ENCODE measurements around the gene CARTPT.

The CARTPT gene

GRCh38 chr5:71719063-71719964 lies at the start of gene CARTPT:
Gene CARTPT (plus strand): TSS chr5:71719275. CDS start chr5:71719294, 19 bp downstream.
- no peak for DNase-seq

- DNase-seq: no peak
Measured at GRCh38 chr5:71677977-71678376, 41.1 kb upstream of the CARTPT start.

- no peak for DNase-seq
Measured at GRCh38 chr5:71679714-71680113, 39.4 kb upstream of the CARTPT start.

- DNase-seq: no peak
Measured at GRCh38 chr5:71680510-71680909, 38.6 kb upstream of the CARTPT start.

GRCh38 chr5:71681296-71681695 lies 37.8 kb upstream of the CARTPT start:
- no peak for DNase-seq

GRCh38 chr5:71684309-71684708 lies 34.8 kb upstream of the CARTPT start:
- no peak for DNase-seq

- no peak for DNase-seq
Measured at GRCh38 chr5:71693828-71694427, 25.1 kb upstream of the CARTPT start.

GRCh38 chr5:71695071-71695470 lies 24.0 kb upstream of the CARTPT start:
- no peak for DNase-seq

- no peak for DNase-seq
Measured at GRCh38 chr5:71695595-71695994, 23.5 kb upstream of the CARTPT start.

- no peak for DNase-seq
Measured at GRCh38 chr5:71697967-71698366, 21.1 kb upstream of the CARTPT start.

- DNase-seq: no peak
Measured at GRCh38 chr5:71699233-71699632, 19.8 kb upstream of the CARTPT start.

GRCh38 chr5:71699751-71700150 lies 19.3 kb upstream of the CARTPT start:
- DNase-seq: no peak

- DNase-seq: no peak
Measured at GRCh38 chr5:71700803-71701202, 18.3 kb upstream of the CARTPT start.

GRCh38 chr5:71701407-71701806 lies 17.7 kb upstream of the CARTPT start:
- DNase-seq: no peak

- no peak for DNase-seq
Measured at GRCh38 chr5:71703941-71704340, 15.1 kb upstream of the CARTPT start.

GRCh38 chr5:71705421-71705820 lies 13.7 kb upstream of the CARTPT start:
- no peak for DNase-seq

- DNase-seq: no peak
Measured at GRCh38 chr5:71706906-71707305, 12.2 kb upstream of the CARTPT start.

GRCh38 chr5:71711610-71712009 lies 7.5 kb upstream of the CARTPT start:
- no peak for DNase-seq

- DNase-seq: no peak
Measured at GRCh38 chr5:71714911-71715310, 4.2 kb upstream of the CARTPT start.

GRCh38 chr5:71727978-71728377 lies 8.9 kb downstream of the CARTPT start:
- DNase-seq: no peak

- DNase-seq: no peak
Measured at GRCh38 chr5:71731015-71731414, 11.9 kb downstream of the CARTPT start.

GRCh38 chr5:71732011-71732410 lies 12.9 kb downstream of the CARTPT start:
- DNase-seq: no peak

GRCh38 chr5:71734141-71734540 lies 15.1 kb downstream of the CARTPT start:
- no peak for DNase-seq

- no peak for DNase-seq
Measured at GRCh38 chr5:71737931-71738539, 19.0 kb downstream of the CARTPT start.
